Neutrophil (primary cell): Measurements from ENCODE around the gene INS.

Experiments
- H3K27ac ChIP-seq: fragments of 200-600 bp; sonication (generic); 2 replicates; pipeline ENCODE4 v1.5.1; 2016; ENCODE audit warnings: mild to moderate bottlenecking, moderate library complexity
- H3K27me3 ChIP-seq: fragments of 200-600 bp; sonication (generic); 2 replicates; pipeline ENCODE4 v1.6.0; 2016; ENCODE audit warnings: mild to moderate bottlenecking
- H3K36me3 ChIP-seq: fragments of 200-600 bp; sonication (generic); 2 replicates; pipeline ENCODE4 v1.5.1; 2017
- H3K4me1 ChIP-seq, 2 experiments: fragments of 200-600 bp in 1 of 2; sonication (generic) in 1 of 2; 1 replicate in 1 of 2; 2 replicates in 1 of 2; pipeline versions ENCODE4 v1.5.1 to v1.6.1; 2013 to 2016; ENCODE audit warnings: low read depth in 1 of 2, low read length in 1 of 2, mild to moderate bottlenecking in 1 of 2, moderate library complexity in 1 of 2; ENCODE audit not compliant: control insufficient read depth in 1 of 2, insufficient read depth in 1 of 2
- H3K4me3 ChIP-seq, 2 experiments: fragments of 200-600 bp in 1 of 2; sonication (generic) in 1 of 2; 1 replicate in 1 of 2; 2 replicates in 1 of 2; pipeline ENCODE4 v1.5.1; 2013 to 2016; ENCODE audit warnings: low read depth in 1 of 2, low read length in 1 of 2, mild to moderate bottlenecking in 1 of 2, moderate library complexity in 1 of 2
- H3K9me3 ChIP-seq: fragments of 200-600 bp; sonication (generic); 2 replicates; pipeline ENCODE4 v1.5.1; 2016
- TF ChIP-seq, protein P1 (sequence below): fragments of 200-600 bp; sonication (generic); IDR thresholded peaks from 2 replicates; pipeline ENCODE4 v1.5.1; 2016; ENCODE audit warnings: antibody characterized with exemption

INS gene

DNA sequence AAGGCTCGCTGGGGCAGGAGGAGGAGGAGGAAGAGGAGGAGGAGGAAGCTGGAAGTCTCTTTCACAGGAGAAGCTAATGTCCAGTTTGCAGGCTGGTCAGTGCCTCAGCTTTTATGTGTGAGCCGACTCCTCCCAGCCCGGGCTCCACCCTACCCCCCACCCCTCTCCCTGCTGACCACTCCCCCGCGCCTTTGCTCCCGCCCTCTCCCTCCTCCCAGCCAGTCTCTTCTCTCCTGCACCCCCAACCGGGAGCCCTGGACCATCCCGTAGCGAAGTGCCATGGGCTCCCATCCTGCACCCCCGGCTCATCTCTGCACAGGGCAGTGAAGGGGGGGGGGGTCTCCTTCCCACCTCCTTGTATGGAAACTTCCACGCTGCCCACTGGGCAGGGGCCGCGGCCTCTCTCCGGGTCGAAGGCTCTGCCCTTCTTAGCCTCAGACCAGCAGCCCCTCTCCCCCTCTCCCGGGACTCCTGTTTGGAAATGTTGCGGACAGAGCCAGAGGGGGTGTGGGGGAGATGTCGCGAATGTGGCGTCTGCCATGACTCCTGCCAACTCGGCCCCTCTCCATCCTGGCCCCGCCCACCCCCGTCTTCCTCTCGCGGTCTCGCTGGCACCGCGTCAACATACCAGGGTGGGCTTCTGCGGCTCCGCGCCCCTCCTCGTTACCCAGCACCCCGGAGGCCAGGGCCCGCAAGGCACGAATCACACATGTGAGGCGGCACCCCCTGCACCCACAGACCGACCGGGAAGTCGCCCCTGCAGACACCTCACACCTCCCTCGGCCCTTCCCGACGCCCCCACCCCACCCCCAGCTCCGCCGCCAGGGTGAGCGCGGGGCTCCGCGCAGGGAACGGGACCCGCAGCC, 23.6 kb downstream of the INS start:
- Histone ChIP-seq H3K27me3 (peaks cover 100% of the 10 kb centered on the region), H3K36me3 (no peaks in the 10 kb centered on the region), H3K4me3 (no peak overlapping the region), H3K27ac (no peak overlapping the region), H3K9me3 (no peaks in the 10 kb centered on the region), H3K4me1 (no peaks in the 10 kb centered on the region)
- TF ChIP-seq, protein P1, sequence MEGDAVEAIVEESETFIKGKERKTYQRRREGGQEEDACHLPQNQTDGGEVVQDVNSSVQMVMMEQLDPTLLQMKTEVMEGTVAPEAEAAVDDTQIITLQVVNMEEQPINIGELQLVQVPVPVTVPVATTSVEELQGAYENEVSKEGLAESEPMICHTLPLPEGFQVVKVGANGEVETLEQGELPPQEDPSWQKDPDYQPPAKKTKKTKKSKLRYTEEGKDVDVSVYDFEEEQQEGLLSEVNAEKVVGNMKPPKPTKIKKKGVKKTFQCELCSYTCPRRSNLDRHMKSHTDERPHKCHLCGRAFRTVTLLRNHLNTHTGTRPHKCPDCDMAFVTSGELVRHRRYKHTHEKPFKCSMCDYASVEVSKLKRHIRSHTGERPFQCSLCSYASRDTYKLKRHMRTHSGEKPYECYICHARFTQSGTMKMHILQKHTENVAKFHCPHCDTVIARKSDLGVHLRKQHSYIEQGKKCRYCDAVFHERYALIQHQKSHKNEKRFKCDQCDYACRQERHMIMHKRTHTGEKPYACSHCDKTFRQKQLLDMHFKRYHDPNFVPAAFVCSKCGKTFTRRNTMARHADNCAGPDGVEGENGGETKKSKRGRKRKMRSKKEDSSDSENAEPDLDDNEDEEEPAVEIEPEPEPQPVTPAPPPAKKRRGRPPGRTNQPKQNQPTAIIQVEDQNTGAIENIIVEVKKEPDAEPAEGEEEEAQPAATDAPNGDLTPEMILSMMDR = no peak

DNA sequence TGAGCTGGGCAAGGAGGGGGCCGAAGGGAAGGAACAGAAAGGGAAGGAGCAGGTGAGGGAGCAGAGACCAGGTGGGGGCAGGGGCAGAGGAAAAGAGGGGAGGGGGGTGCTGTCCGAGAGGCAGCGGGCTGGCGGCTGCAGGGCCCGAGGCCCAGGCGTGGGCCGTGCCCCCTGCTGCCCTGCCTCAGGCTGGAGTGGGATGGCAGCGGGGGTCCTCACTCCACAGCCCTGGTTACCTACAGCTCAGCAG, 24.1 kb downstream of the INS start:
- H3K4me1 ChIP-seq = no peaks in the 10 kb centered on the region
- no peaks in the 10 kb centered on the region for H3K9me3 ChIP-seq
- peaks cover 100% of the 10 kb centered on the region for H3K27me3 ChIP-seq
- no peaks in the 10 kb centered on the region for H3K36me3 ChIP-seq
- H3K4me3 ChIP-seq = no peak overlapping the region
- TF ChIP-seq, protein P1 = no peak
- H3K27ac ChIP-seq = no peak overlapping the region

DNA sequence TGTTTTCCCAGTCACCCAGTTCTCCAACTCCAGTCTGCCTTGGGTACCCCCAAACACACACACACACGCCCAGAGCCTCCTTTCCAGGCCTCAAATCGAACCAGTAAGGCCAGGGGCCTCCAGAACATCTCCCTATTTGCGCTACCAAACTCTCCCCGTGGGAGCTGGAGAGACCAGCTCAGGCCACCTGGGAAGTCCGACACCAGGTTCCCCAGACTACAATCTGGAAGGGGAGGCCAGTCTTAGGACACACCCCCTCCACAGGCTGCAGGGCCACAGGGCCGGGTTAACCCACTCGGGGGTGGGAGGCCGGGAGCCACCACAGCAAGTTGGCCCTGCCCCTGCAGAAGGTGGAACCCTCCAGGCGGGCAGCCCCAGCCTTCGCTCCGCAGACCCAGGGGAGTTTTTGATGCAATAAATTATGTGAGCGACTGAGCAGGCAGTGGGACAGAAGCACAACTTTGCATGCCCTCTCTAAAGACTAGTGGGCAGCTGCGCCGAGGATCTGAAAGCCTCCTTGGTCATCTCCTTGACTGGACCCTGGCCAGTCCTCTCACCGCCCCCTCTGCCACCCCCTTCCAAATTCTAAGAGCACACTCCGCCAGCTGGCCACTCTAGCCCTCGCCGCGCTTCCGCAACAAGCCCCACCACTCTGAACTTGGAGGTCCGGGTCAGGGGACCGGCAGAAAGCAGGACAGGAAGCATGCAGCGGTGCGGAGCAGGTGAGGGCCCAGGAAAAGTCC, 24.6 kb downstream of the INS start:
- Histone ChIP-seq H3K4me1 (no peaks in the 10 kb centered on the region), H3K36me3 (no peaks in the 10 kb centered on the region), H3K9me3 (no peaks in the 10 kb centered on the region), H3K27me3 (peaks cover 100% of the 10 kb centered on the region), H3K4me3 (no peak overlapping the region), H3K27ac (no peak overlapping the region)
- TF ChIP-seq, protein P1 = no peak

DNA sequence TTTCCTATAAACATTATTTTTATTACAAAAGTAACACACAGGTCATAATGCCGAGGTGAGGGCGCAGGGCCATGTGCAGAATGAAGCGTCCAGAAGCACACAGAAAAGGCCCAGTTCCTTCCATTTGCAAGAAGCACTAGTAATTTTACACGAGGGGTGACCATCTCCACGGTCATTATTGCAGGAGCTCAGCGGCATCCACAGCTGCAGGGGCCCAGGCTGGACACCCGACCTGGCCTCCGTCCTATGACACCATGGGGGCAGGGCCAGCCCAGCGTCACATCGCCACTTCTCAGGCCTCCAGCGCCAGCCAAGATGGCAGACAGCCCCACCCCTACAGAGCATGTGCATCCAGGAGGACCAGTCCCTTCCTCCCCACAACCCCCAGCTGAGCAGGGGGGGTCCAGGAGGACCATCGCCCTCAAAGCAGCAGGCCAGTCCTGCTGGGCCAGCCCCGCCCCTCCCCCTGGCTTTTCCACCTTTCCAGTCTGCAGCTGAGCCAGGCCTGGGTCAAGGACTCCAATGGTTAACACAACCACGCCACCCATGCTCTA, 25.3 kb downstream of the INS start:
- H3K9me3 ChIP-seq = no peaks in the 10 kb centered on the region
- no peaks in the 10 kb centered on the region for H3K36me3 ChIP-seq
- H3K4me3 ChIP-seq = no peak overlapping the region
- H3K27ac ChIP-seq = no peak overlapping the region
- TF ChIP-seq, protein P1 = no peak
- no peaks in the 10 kb centered on the region for H3K4me1 ChIP-seq
- peaks cover 100% of the 10 kb centered on the region for H3K27me3 ChIP-seq

DNA sequence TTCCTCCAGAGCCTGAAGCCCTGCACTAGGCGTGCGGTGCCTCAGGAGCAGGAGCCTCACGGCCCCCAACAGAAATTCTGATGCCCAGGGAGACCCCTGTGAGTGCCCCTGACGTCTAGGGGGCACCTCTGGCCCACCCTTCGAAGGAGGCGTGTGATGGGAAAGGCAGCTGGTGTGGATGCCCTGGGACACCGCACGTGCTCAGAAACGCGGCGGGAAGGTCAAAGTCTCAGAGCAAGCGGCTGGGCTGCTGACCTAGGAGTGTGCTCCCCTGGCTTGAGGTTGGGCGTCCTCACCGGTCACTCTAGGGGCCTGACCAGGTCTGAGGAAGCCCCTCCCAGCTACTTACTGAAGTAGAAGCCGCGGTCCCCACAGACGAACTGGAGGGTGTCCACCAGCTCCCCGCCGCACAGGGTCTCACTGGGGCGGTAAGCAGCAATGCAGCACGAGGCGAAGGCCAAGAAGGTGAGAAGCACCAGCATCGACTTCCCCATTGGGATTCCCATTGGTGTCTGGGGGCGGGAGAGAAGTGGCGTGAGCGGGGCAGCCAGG, 25.9 kb downstream of the INS start:
- H3K4me1 ChIP-seq = no peaks in the 10 kb centered on the region
- H3K27ac ChIP-seq = no peak overlapping the region
- H3K9me3 ChIP-seq = no peaks in the 10 kb centered on the region
- H3K36me3 ChIP-seq = no peaks in the 10 kb centered on the region
- H3K27me3 ChIP-seq = peaks cover 94% of the 10 kb centered on the region
- TF ChIP-seq, protein P1 = no peak
- H3K4me3 ChIP-seq = no peak overlapping the region
